Pancreas (tissue), 10 donors: ENCODE measurements around the gene TGM4. TPM values are rescaled to one million over a fixed set of nuclear protein-coding genes. Genes with fewer than 3 reads are reported as not detected.

Experiments used
- ATAC-seq, 4 donors: fragments of 200-7000 bp; cut with Tn5 transposase; one replicate each; pipeline versions ENCODE4 v1.8.0 to v1.9.1; 2020; ENCODE audit warnings: mild to moderate bottlenecking in 4 of 4, moderate library complexity in 4 of 4
- DNase-seq, 6 donors: peaks; one replicate each; pipeline ENCODE4 v3.0.0-alpha.2; 2020
- FAIRE-seq: peaks from 2 replicates; lab custom pipeline; 2012; peaks lifted over from hg19 to GRCh38; lab: Jason Lieb, UNC
- H3K27ac ChIP-seq, 4 donors: fragments of 200-600 bp; sonication (generic); 1 replicate in 3 of 4; 2 replicates in 1 of 4; pipeline versions ENCODE4 v1.5.0 to v1.8.0; 2020
- H3K27me3 ChIP-seq, 4 donors: fragments of 200-600 bp; one replicate each; pipeline ENCODE4 v1.8.0; 2021
- H3K36me3 ChIP-seq, 3 donors: fragments of 200-600 bp; sonication (generic) in 1 of 3; one replicate each; pipeline versions ENCODE4 v1.5.0 to v1.8.0; 2020 to 2021
- H3K4me1 ChIP-seq, 3 donors: fragments of 200-600 bp; one replicate each; pipeline ENCODE4 v1.8.0; 2021
- H3K4me3 ChIP-seq, 4 donors: fragments of 200-600 bp; sonication (generic) in 2 of 4; one replicate each; pipeline versions ENCODE4 v1.5.0 to v1.8.0; 2020 to 2021
- H3K9me3 ChIP-seq, 4 donors: fragments of 200-600 bp; one replicate each; pipeline ENCODE4 v1.8.0; 2021
- CTCF ChIP-seq, 4 donors: fragments of 200-600 bp; sonication (generic) in 3 of 4; IDR thresholded peaks; one replicate each; pipeline versions ENCODE4 v1.5.0 to v1.8.0; 2021; ENCODE audit warnings: antibody characterized with exemption in 4 of 4
- WGBS, 2 donors: extraction: QIAGEN DNeasy Blood & Tissue Kit; methylation state at CpG; one replicate each; pipeline ENCODE4 v1.1.7; 2013; 5-methylcytosine and 5-hydroxymethylcytosine counted together
- intact Hi-C, 3 donors: fragments of 100-400 bp; cut with DNase I; formaldehyde crosslinking; loops; one replicate each; pipeline versions ENCODE4 v1.11.1 to v1.14.2; 2022
- polyA plus RNA-seq, 2 donors: library from polyadenylated mRNA; stranded (reverse); fragments of 200-250 nt; gene quantifications; one replicate each; pipeline ENCODE4 v1.2.3, GENCODE V29; 2013
- total RNA-seq, 6 donors: library from RNA; stranded (reverse); fragmentation: NEBNext Ultra II Directional in 4 of 6; extraction: Animal tissue kit (Norgen Biotek cat#: 25700) in 4 of 6; gene quantifications; one replicate each; pipeline versions ENCODE4 v1.2.1 to v1.2.4, GENCODE V29; 2021 to 2023
- donor health status: healthy with polysubstance abuse.
- donor health status: DM: no; HTN: no; CAD: no; lungs with moderate emphysema.
- donor health status: DM: no; HTN: no; CAD: no.
- donor health status: control.
- donor health status: control.
- donor health status: Bipolar disorder and iron deficiency.
- donor health status: DM: yes; HTN: yes; CAD: no.
- donor health status: DM: no; HTN: no; CAD: no.
- donor health status: DM: no; HTN: no; CAD: no.
- donor health status: DM: yes; HTN: yes; CAD: no.

TGM4 gene
- total RNA-seq, result not detected
- polyA plus RNA-seq, result not detected

GRCh38 chr3:44874308-44874707, at the start of gene TGM4:
TGM4 (plus strand) TSS chr3:44874608; CDS start chr3:44874679, 71 bp downstream.
- no peak for FAIRE-seq
- Histone ChIP-seq H3K27me3 (no peaks in the 10 kb centered on the region), H3K9me3 (no peaks in the 10 kb centered on the region), H3K4me1 (no peaks in the 10 kb centered on the region), H3K36me3 (no peaks in the 10 kb centered on the region), H3K27ac (no peak within 1 kb of the TSS), H3K4me3 (no peak within 1 kb of the TSS)
- TF ChIP-seq CTCF (IDR thresholded peaks at IDR 0.05), result no peak
- DNase-seq, result no peak
- intact Hi-C loops, result no loop called here
- no peak for ATAC-seq
- 65 to 80% methylated on average over 5 of the region's 5 CpGs for WGBS, 2 donors

GRCh38 chr3:44825264-44825925, 49.0 kb upstream of the TGM4 start:
- H3K9me3 ChIP-seq, result no peaks in the 10 kb centered on the region
- no peak overlapping the region for H3K27ac ChIP-seq
- FAIRE-seq (no peak), ATAC-seq (peak in 3 of 4 donors; percentile 29 to 75 (median 49)), DNase-seq (no peak)
- no peak overlapping the region for H3K4me3 ChIP-seq
- H3K4me1 ChIP-seq, result no peaks in the 10 kb centered on the region
- no peaks in the 10 kb centered on the region for H3K36me3 ChIP-seq
- no peak for TF ChIP-seq CTCF (IDR thresholded peaks at IDR 0.05)
- no peaks in the 10 kb centered on the region for H3K27me3 ChIP-seq
- WGBS, 2 donors, result 65 to 67% methylated on average over 2 of the region's 2 CpGs
- intact Hi-C loops, result no loop called here

- no peaks in the 10 kb centered on the region for H3K27me3 ChIP-seq
- FAIRE-seq (no peak), ATAC-seq (no peak), DNase-seq (no peak)
- intact Hi-C loops, result no loop called here
- H3K4me1 ChIP-seq, result no peaks in the 10 kb centered on the region
- H3K27ac ChIP-seq, result no peak overlapping the region
- WGBS, 2 donors, result 91 to 93% methylated on average over 3 of the region's 3 CpGs
- no peak for TF ChIP-seq CTCF (IDR thresholded peaks at IDR 0.05)
- no peaks in the 10 kb centered on the region for H3K9me3 ChIP-seq
- no peaks in the 10 kb centered on the region for H3K36me3 ChIP-seq
- no peak overlapping the region for H3K4me3 ChIP-seq
These were observed 47.2 kb upstream of the TGM4 start for GRCh38 chr3:44827196-44827595.

GRCh38 chr3:44831232-44831631, 43.2 kb upstream of the TGM4 start:
- WGBS, 2 donors, result 83 to 92% methylated on average over 5 of the region's 5 CpGs
- H3K4me1 ChIP-seq, result no peaks in the 10 kb centered on the region
- TF ChIP-seq CTCF (IDR thresholded peaks at IDR 0.05), result no peak
- no peak overlapping the region for H3K27ac ChIP-seq
- H3K27me3 ChIP-seq, result no peaks in the 10 kb centered on the region
- H3K4me3 ChIP-seq, result no peak overlapping the region
- ATAC-seq (no peak), FAIRE-seq (no peak), DNase-seq (no peak)
- no peaks in the 10 kb centered on the region for H3K36me3 ChIP-seq
- intact Hi-C loops, result no loop called here
- H3K9me3 ChIP-seq, result no peaks in the 10 kb centered on the region

GRCh38 chr3:44832032-44832431, 42.4 kb upstream of the TGM4 start:
- no peak for TF ChIP-seq CTCF (IDR thresholded peaks at IDR 0.05)
- FAIRE-seq, result no peak
- H3K4me1 ChIP-seq, result no peaks in the 10 kb centered on the region
- DNase-seq, result no peak
- WGBS, 2 donors, result 95 to 100% methylated on average over 1 of the region's 1 CpG
- H3K9me3 ChIP-seq, result no peaks in the 10 kb centered on the region
- no peaks in the 10 kb centered on the region for H3K36me3 ChIP-seq
- no peaks in the 10 kb centered on the region for H3K27me3 ChIP-seq
- ATAC-seq, result no peak
- no peak overlapping the region for H3K27ac ChIP-seq
- no peak overlapping the region for H3K4me3 ChIP-seq
- intact Hi-C loops, result no loop called here
